Renal pelvis (tissue), 4 donors: ENCODE results near the gene RNF180. TPM values are rescaled to one million over a fixed set of nuclear protein-coding genes. Genes with fewer than 3 reads are reported as not detected.
"Not testable (repeated sequence)": the region's sequence is repeated elsewhere in the genome, so short reads cannot be mapped to it uniquely, and the experiment has no call there.

Experiments used
- DNase-seq: peaks from one replicate; pipeline ENCODE4 v3.0.0-alpha.2; 2013
- polyA plus RNA-seq, 3 donors: library from polyadenylated mRNA; unstranded; fragments of 120-200 nt; gene quantifications; one replicate each; pipeline ENCODE4 v1.2.1, GENCODE V29; 2013; ENCODE audit not compliant: insufficient read length in 3 of 3

Gene RNF180
- polyA plus RNA-seq, 3 donors: 9.0 to 10.3 (median 9.7) TPM

DNA sequence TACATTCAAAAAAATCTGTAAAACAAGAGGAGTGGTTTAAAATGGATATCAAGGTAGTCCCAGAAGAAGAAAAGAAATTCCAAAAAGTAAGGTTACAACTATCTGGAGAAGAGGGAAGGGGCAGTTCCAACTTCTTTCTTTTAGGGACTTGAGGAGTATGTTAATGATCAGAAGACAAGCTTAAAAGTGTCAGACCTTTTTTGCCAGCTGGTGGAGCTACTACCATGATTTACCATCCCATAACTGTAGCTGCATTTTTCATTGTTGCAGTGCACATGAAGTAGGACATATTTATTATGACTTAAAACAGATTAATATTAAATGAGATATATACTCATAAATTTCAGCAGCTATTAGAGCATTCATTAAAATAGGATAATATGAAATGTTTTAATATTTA lies 181.7 kb downstream of the RNF180 start:
- peak; percentile 23 for DNase-seq

- DNase-seq: no peak
Observed at GRCh38 chr5:64364426-64364825, 198.8 kb downstream of the RNF180 start.

GRCh38 chr5:64384765-64385164 lies 219.1 kb downstream of the RNF180 start:
- peak; percentile 2 for DNase-seq

DNA sequence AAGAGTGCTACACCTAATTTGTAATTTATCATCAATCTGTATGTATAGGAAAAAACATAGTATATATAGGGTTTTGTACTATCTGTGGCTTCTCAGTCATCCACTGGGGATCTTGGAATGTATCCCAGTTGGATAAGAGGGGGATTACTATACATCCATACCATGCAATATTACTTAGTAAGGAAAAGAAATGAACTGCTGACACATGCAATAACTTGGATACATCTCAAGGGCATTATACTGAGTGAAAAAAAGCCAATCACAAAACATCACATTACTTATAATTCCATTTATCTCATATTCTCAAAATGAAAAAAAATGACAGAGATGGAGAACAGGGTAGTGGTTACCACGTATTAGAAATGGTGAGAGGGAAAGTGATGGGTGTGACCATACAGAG lies 231.9 kb downstream of the RNF180 start:
- no peak for DNase-seq

DNA sequence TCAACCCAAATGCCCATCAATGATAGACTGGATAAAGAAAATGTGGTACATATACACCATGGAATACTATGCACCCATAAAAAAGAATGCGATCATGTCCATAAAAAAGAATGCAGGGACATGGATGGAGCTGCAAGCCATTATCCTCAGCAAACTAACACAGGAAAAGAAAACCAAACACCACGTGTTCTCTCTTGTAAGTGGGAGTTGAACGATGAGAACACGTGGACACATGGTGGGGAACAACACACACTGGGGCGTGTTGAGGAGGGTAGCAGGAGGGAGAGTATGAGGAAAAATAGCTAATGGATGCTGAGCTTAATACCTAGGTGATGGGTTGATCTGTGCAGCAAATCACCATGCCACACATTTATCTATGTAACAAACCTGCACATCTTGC lies 233.1 kb downstream of the RNF180 start:
- not testable (repeated sequence) for DNase-seq

DNA sequence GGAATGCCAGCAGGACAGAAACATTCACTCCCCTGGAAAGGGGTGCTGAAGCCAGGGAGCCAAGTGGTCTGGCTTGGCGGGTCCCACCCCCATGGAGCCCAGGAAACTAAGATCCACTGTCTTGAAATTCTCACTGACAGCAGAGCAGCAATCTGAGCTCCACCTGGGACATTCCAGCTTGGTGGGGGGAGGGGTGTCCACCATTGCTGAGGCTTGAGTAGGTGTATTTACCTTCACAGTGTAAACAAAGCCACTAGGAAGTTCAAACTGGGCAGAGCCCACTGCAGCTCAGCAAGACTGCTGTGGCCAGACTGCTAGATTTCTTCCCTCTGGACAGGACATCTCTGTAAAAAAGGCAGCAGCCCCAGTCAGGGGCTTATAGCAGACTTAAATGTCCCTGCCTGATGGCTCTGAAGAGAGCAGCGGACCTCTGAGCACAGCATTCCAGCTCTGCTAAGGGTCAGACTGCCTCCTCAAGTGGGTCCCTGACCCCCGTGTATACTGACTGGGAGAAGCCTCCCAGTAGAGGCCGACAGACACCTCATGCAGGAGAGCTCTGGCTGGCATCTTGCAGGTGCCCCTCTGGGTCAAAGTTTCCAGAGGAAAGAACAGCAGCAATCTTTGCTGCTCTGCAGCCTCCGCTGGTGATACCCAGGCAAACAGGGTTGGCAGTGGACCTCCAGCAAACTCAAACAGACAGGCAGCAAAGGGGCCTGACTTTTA lies 241.6 kb downstream of the RNF180 start:
- DNase-seq: not testable (repeated sequence)

DNA sequence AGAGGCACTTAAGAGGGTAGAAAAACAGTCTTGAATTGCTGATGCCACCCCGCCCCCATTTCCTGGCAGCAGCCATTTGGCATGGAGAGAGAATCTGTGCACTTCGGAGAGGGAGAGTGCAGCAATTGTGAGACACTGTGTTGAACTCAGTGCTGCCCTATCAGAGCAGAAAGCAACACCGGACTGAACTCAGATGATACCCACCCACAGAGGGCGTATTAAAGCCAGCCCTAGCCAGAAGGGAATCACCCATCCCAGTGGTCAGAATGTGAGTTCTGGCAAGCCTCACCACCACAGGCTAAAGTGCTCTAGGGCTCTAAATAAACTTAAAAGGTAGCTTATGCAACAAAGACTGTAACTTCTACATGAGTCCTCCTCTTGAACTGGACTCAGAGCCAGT lies 251.7 kb downstream of the RNF180 start:
- DNase-seq: no peak

DNA sequence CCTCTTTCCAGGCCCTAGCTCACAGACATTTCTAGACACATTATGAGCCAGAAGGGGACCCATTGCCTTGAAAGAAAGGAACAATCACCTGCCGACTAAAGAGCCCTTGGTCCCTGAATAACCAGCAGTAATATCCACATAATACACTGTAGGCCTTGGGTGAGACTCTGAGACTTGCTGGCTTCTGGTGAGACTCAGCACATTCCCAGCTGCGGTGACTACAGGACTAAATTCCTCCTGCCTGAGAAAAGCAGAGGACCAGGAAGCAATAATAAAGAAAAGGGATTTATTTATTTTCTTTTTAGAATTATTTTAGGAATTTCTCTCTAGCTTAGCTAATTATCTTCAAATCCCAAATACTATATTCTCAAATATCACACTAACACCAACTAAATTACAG lies 252.4 kb downstream of the RNF180 start:
- no peak for DNase-seq

Other genes starting within 250 kb of the RNF180 start
- not detected for gene HTR1A, start 203.4 kb upstream of the RNF180 start, polyA plus RNA-seq